ENCODE results near the gene USH1G. TPM values are rescaled to one million over a fixed set of nuclear protein-coding genes. Genes with fewer than 3 reads are reported as not detected.
A peak's percentile ranks its signal among the peaks of the same experiment; 100 is the strongest.
"Not testable (repeated sequence)": the region's sequence is repeated elsewhere in the genome, so short reads cannot be mapped to it uniquely, and the experiment has no call there.

The USH1G gene
- total and polyA plus RNA-seq, 5 experiments from 2014 or later = not detected

GRCh38 chr17:74921026-74921681 lies 1.9 kb downstream of the USH1G start:
- H3K27me3 Mint-ChIP-seq = peaks cover 13 to 78% (median 30%) of the 10 kb centered on the region in 5 donors
- no peak for DNase-seq
- POLR2A ChIA-PET = no interaction called here
- H3K4me3 Mint-ChIP-seq = no peak overlapping the region
- peaks cover 8 to 18% (median 14%) of the 10 kb centered on the region in 4 donors for H3K4me1 Mint-ChIP-seq
- ATAC-seq = no peak
- H3K36me3 Mint-ChIP-seq = peaks cover 0 to 5% (median 0%) of the 10 kb centered on the region in 3 donors
- peak overlapping the region in 2 of 10 donors; percentile 72 to 75 for H3K27ac Mint-ChIP-seq
- H3K9me3 Mint-ChIP-seq = no peaks in the 10 kb centered on the region

- ATAC-seq (no peak), DNase-seq (no peak)
- POLR2A ChIA-PET = no interaction called here
- Mint-ChIP-seq H3K27me3 (peaks cover 11 to 74% (median 33%) of the 10 kb centered on the region in 5 donors), H3K27ac (peak overlapping the region in 2 of 10 donors; percentile 72 to 75), H3K4me3 (no peak overlapping the region), H3K9me3 (no peaks in the 10 kb centered on the region), H3K4me1 (peaks cover 8 to 18% (median 14%) of the 10 kb centered on the region in 4 donors), H3K36me3 (peaks cover 0 to 5% (median 0%) of the 10 kb centered on the region in 3 donors)
Observed at GRCh38 chr17:74920642-74921025, 2.4 kb downstream of the USH1G start.

GRCh38 chr17:74920306-74920620 lies 2.8 kb downstream of the USH1G start:
- peaks cover 0 to 5% (median 0%) of the 10 kb centered on the region in 3 donors for H3K36me3 Mint-ChIP-seq
- no peak overlapping the region for H3K4me3 Mint-ChIP-seq
- DNase-seq = no peak
- H3K27ac Mint-ChIP-seq = peak overlapping the region in 1 of 10 donors; percentile 5
- no peaks in the 10 kb centered on the region for H3K9me3 Mint-ChIP-seq
- peaks cover 8 to 18% (median 14%) of the 10 kb centered on the region in 4 donors for H3K4me1 Mint-ChIP-seq
- POLR2A ChIA-PET = no interaction called here
- ATAC-seq = no peak
- H3K27me3 Mint-ChIP-seq = peaks cover 7 to 70% (median 30%) of the 10 kb centered on the region in 5 donors

GRCh38 chr17:74919440-74920305 lies 3.4 kb downstream of the USH1G start:
- POLR2A ChIA-PET = interaction anchor here (0.6 kb wide), 2 partner anchors 38 to 845 kb away, joined by 3 to 4 read pairs; no protein-coding TSS in a partner anchor
- Mint-ChIP-seq H3K4me1 (peaks cover 7 to 16% (median 13%) of the 10 kb centered on the region in 4 donors), H3K36me3 (peaks cover 0 to 4% (median 0%) of the 10 kb centered on the region in 3 donors), H3K4me3 (peak overlapping the region in 1 of 10 donors; percentile 14), H3K9me3 (no peaks in the 10 kb centered on the region), H3K27ac (no peak overlapping the region), H3K27me3 (peaks cover 2 to 64% (median 24%) of the 10 kb centered on the region in 5 donors)
- DNase-seq (no peak), ATAC-seq (no peak)

GRCh38 chr17:74918906-74919305 lies 4.1 kb downstream of the USH1G start:
- no peak for DNase-seq
- Mint-ChIP-seq H3K27me3 (peaks cover 2 to 58% (median 19%) of the 10 kb centered on the region in 5 donors), H3K9me3 (no peaks in the 10 kb centered on the region), H3K4me1 (peaks cover 3 to 10% (median 8%) of the 10 kb centered on the region in 4 donors), H3K36me3 (no peaks in the 10 kb centered on the region), H3K27ac (peak overlapping the region in 1 of 10 donors; percentile 44), H3K4me3 (no peak overlapping the region)
- no peak for ATAC-seq
- POLR2A ChIA-PET = interaction anchor here (0.6 kb wide), 2 partner anchors 39 to 846 kb away, joined by 3 to 4 read pairs; no protein-coding TSS in a partner anchor

GRCh38 chr17:74917430-74917829 lies 5.6 kb downstream of the USH1G start:
- peaks cover 2 to 47% (median 15%) of the 10 kb centered on the region in 5 donors for H3K27me3 Mint-ChIP-seq
- no peak overlapping the region for H3K27ac Mint-ChIP-seq
- DNase-seq (no peak), ATAC-seq (no peak)
- H3K36me3 Mint-ChIP-seq = no peaks in the 10 kb centered on the region
- H3K9me3 Mint-ChIP-seq = no peaks in the 10 kb centered on the region
- peaks cover 0 to 2% (median under 1%) of the 10 kb centered on the region in 4 donors for H3K4me1 Mint-ChIP-seq
- no peak overlapping the region for H3K4me3 Mint-ChIP-seq
- POLR2A ChIA-PET = no interaction called here

- Mint-ChIP-seq H3K4me1 (no peaks in the 10 kb centered on the region), H3K27me3 (peaks cover 2 to 43% (median 14%) of the 10 kb centered on the region in 5 donors), H3K27ac (peak overlapping the region in 1 of 10 donors; percentile 65), H3K36me3 (no peaks in the 10 kb centered on the region), H3K4me3 (no peak overlapping the region), H3K9me3 (no peaks in the 10 kb centered on the region)
- POLR2A ChIA-PET = no interaction called here
- ATAC-seq (no peak), DNase-seq (no peak)
Observed at GRCh38 chr17:74916851-74917199, 6.2 kb downstream of the USH1G start.

- H3K4me1 Mint-ChIP-seq = no peaks in the 10 kb centered on the region
- peaks cover 2 to 37% (median 14%) of the 10 kb centered on the region in 5 donors for H3K27me3 Mint-ChIP-seq
- H3K27ac Mint-ChIP-seq = peak overlapping the region in 1 of 10 donors; percentile 65
- no peak for ATAC-seq
- POLR2A ChIA-PET = no interaction called here
- no peak overlapping the region for H3K4me3 Mint-ChIP-seq
- no peaks in the 10 kb centered on the region for H3K36me3 Mint-ChIP-seq
- no peak for DNase-seq
- no peaks in the 10 kb centered on the region for H3K9me3 Mint-ChIP-seq
Observed at GRCh38 chr17:74916136-74916850, 6.8 kb downstream of the USH1G start.

- H3K9me3 Mint-ChIP-seq, H3K27ac Mint-ChIP-seq, ATAC-seq, H3K27me3 Mint-ChIP-seq, H3K4me1 Mint-ChIP-seq, DNase-seq, H3K36me3 Mint-ChIP-seq, POLR2A ChIA-PET, H3K4me3 Mint-ChIP-seq: not testable (repeated sequence)
Observed at GRCh38 chr17:74911423-74911822, 11.6 kb downstream of the USH1G start.

- H3K27ac Mint-ChIP-seq, H3K4me3 Mint-ChIP-seq, H3K36me3 Mint-ChIP-seq, H3K9me3 Mint-ChIP-seq, DNase-seq, H3K4me1 Mint-ChIP-seq, H3K27me3 Mint-ChIP-seq, ATAC-seq, POLR2A ChIA-PET: not testable (repeated sequence)
Observed at GRCh38 chr17:74909097-74909496, 14.0 kb downstream of the USH1G start.

GRCh38 chr17:74907012-74907411 lies 16.0 kb downstream of the USH1G start:
- Mint-ChIP-seq H3K27me3 (peaks cover 0 to 14% (median 5%) of the 10 kb centered on the region in 5 donors), H3K9me3 (no peaks in the 10 kb centered on the region), H3K36me3 (no peaks in the 10 kb centered on the region), H3K27ac (no peak overlapping the region), H3K4me1 (peaks cover 0 to 3% (median 1%) of the 10 kb centered on the region in 4 donors), H3K4me3 (no peak overlapping the region)
- DNase-seq = no peak
- no peak for ATAC-seq
- POLR2A ChIA-PET = no interaction called here

GRCh38 chr17:74906214-74906793 lies 16.8 kb downstream of the USH1G start:
- peaks cover 0 to 20% (median 5%) of the 10 kb centered on the region in 5 donors for H3K27me3 Mint-ChIP-seq
- not testable (repeated sequence) for H3K4me3 Mint-ChIP-seq, H3K36me3 Mint-ChIP-seq, H3K27ac Mint-ChIP-seq, H3K9me3 Mint-ChIP-seq, ATAC-seq, H3K4me1 Mint-ChIP-seq, DNase-seq
- POLR2A ChIA-PET = interaction anchor here (0.7 kb wide), 1 partner anchor 133 kb away, joined by 7 read pairs; no protein-coding TSS in a partner anchor

Measured in naive thymus-derived CD8-positive, alpha-beta T cell (primary cell).